ENCODE data around the gene VWA5B2. TPM values are rescaled to one million over a fixed set of nuclear protein-coding genes. Genes with fewer than 3 reads are reported as not detected.

Gene VWA5B2
- total RNA-seq, 2 donors from 2014 or later, result not detected

- Mint-ChIP-seq H3K4me3 (no peak overlapping the region), H3K4me1 (ENCODE audit: low read depth in 2 of 2) (no peaks in the 10 kb centered on the region), H3K27ac (no peak overlapping the region), H3K9me3 (no peaks in the 10 kb centered on the region), H3K27me3 (peaks cover 12 to 13% of the 10 kb centered on the region in 2 donors), H3K36me3 (no peaks in the 10 kb centered on the region)
- peak; percentile 62 to 68 for ATAC-seq
- no peak for DNase-seq (ENCODE audit: low spot score)
These were observed 60.1 kb downstream of the VWA5B2 start for GRCh38 chr3:184289426-184289938.

DNA sequence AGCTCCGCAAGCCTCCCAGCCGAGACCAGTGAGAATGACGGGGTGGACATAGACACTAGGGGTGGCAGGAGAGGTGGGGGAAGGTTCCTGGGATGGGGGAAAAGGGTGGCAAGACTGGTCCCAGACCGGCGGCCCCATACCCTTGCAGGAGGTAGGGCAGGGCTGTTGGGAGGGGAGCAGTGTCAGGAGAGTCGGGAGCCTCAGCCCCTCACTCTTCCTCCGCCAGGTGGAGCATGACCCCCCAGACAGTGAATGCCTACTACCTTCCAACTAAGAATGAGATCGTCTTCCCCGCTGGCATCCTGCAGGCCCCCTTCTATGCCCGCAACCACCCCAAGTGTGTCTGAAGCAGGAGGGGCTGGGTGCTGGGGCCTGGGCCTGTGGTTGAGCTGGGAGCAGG lies 60.9 kb downstream of the VWA5B2 start:
- H3K36me3 Mint-ChIP-seq, result no peaks in the 10 kb centered on the region
- ATAC-seq (no peak), DNase-seq (ENCODE audit: low spot score) (no peak)
- H3K4me1 Mint-ChIP-seq (ENCODE audit: low read depth in 2 of 2), result no peaks in the 10 kb centered on the region
- H3K9me3 Mint-ChIP-seq, result no peaks in the 10 kb centered on the region
- no peak overlapping the region for H3K27ac Mint-ChIP-seq
- no peak overlapping the region for H3K4me3 Mint-ChIP-seq
- peaks cover 12% of the 10 kb centered on the region in 2 donors for H3K27me3 Mint-ChIP-seq

DNA sequence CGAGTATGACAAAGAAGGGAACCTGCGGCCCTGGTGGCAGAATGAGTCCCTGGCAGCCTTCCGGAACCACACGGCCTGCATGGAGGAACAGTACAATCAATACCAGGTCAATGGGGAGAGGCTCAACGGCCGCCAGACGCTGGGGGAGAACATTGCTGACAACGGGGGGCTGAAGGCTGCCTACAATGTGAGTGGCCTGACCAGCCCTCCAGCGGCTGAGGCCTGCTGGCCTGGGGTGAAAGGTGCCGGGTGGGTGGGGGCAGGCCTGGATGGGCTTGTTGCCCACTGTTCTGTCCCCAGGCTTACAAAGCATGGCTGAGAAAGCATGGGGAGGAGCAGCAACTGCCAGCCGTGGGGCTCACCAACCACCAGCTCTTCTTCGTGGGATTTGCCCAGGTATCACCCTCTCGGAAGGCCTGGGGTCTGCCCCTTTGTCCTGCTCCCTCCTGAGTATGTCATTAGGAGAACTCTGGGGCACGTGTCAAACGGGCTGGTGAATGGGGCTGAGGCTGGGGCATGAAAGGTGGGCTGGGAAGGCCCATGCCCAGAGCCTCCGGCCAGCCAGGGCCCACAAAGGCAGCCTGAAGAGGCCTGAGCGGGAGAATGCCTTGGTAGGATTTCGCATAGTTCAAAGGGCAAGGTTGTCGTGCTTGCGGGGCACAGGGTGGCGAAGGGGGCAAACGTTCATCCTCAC lies 61.8 kb downstream of the VWA5B2 start:
- no peak overlapping the region for H3K4me3 Mint-ChIP-seq
- no peaks in the 10 kb centered on the region for H3K36me3 Mint-ChIP-seq
- peaks cover 4% of the 10 kb centered on the region in 2 donors for H3K27me3 Mint-ChIP-seq
- no peaks in the 10 kb centered on the region for H3K9me3 Mint-ChIP-seq
- ATAC-seq (no peak), DNase-seq (ENCODE audit: low spot score) (no peak)
- H3K4me1 Mint-ChIP-seq (ENCODE audit: low read depth in 2 of 2), result no peaks in the 10 kb centered on the region
- no peak overlapping the region for H3K27ac Mint-ChIP-seq

Other genes with a start within 250 kb of the VWA5B2 start
- gene ABCC5, start 211.7 kb upstream of the VWA5B2 start, total RNA-seq, result 10 to 100 TPM; 16.3 to 33.6 TPM
- not detected for gene HTR3D, start 197.8 kb upstream of the VWA5B2 start, total RNA-seq
- gene HTR3C, start 176.5 kb upstream of the VWA5B2 start, total RNA-seq, result not detected
- not detected for gene HTR3E, start 132.5 kb upstream of the VWA5B2 start, total RNA-seq
- gene EIF2B5, start 94.2 kb upstream of the VWA5B2 start, total RNA-seq, result 10 to 100 TPM; 63.0 to 91.9 TPM
- 10 to 100 TPM; 52.3 to 60.3 TPM for gene DVL3, start 74.2 kb upstream of the VWA5B2 start, total RNA-seq
- gene AP2M1, start 54.7 kb upstream of the VWA5B2 start, total RNA-seq, result 100 to 1,000 TPM; 190 to 242 TPM
- gene ABCF3, start 43.4 kb upstream of the VWA5B2 start, total RNA-seq, result 100 to 1,000 TPM; 102 to 144 TPM
- gene ALG3, start 19.4 kb downstream of the VWA5B2 start, total RNA-seq, result 10 to 100 TPM; 52.2 to 80.2 TPM
- gene EEF1AKMT4, start 20.1 kb downstream of the VWA5B2 start, total RNA-seq, result 10 to 100 TPM; 11.9 to 16.8 TPM
- 1 to 10 TPM in 1 of 2 donors, under 1 TPM in 1; 0.53 to 1.2 TPM for gene CAMK2N2, start 32.0 kb downstream of the VWA5B2 start, total RNA-seq
- gene ECE2, start 46.4 kb downstream of the VWA5B2 start, total RNA-seq, result not detected
- gene PSMD2, start 69.7 kb downstream of the VWA5B2 start, total RNA-seq, result 100 to 1,000 TPM; 285 to 328 TPM
- gene EIF4G1, start 85.0 kb downstream of the VWA5B2 start, total RNA-seq, result 100 to 1,000 TPM; 535 to 855 TPM
- gene FAM131A, start 108.0 kb downstream of the VWA5B2 start, total RNA-seq, result 1 to 10 TPM; 3.2 to 5.8 TPM
- gene CLCN2, start 132.0 kb downstream of the VWA5B2 start, total RNA-seq, result 10 to 100 TPM in 1 of 2 donors, 1 to 10 TPM in 1; 6.5 to 10.5 TPM
- 100 to 1,000 TPM; 111 to 142 TPM for gene POLR2H, start 132.1 kb downstream of the VWA5B2 start, total RNA-seq
- gene THPO, start 148.6 kb downstream of the VWA5B2 start, total RNA-seq, result not detected
- not detected for gene CHRD, start 150.5 kb downstream of the VWA5B2 start, total RNA-seq